Middle frontal gyrus (tissue), 1 donor: ENCODE measurements around the gene ERCC2.

Experiments used
- DNase-seq: peaks from one replicate; pipeline ENCODE4 v3.0.0-alpha.2; 2015; ENCODE audit warnings: low spot score; ENCODE audit errors: extremely low spot score

The ERCC2 gene

DNA sequence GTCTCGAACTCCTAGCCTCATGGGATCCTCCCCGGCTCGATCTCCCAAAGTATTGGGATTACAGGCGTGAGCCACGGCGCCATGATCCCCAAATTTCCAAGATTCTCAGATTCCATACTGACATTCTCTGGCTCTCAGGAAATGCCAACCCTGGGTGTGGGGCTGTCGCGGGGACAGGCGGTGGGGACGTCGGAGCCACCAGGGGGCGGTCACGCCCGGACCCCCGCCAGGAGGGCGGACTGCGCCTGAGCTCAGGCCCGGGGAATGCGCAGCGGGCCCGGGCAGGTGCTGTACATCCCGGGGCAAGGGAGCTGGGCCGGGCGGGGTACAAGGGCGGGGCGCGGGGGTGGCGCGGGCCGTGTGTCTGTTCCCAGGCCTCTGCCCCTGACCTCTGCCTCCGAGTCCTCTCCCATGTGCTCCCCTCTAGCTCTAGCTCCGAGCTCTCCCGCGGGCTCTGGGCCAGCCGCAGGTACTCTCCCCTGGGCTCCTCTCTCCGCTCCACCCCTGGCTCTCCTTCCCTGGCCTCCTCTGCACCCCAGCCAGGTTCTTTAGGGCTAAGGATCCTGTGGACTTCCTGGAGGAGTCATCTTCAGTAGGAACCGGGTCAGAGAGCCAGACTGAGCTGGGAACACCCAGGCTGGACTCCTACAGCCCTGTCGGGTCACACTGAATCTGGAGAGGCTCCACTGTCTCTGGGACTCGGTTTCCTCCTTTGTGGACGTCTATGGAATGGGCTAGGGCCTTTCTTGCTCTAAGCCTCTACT, 32.1 kb upstream of the ERCC2 start:
- no peak for DNase-seq

- DNase-seq, result no peak
Observed at GRCh38 chr19:45401815-45402214, 31.4 kb upstream of the ERCC2 start.

GRCh38 chr19:45400192-45400591, 29.8 kb upstream of the ERCC2 start:
- DNase-seq, result no peak

DNA sequence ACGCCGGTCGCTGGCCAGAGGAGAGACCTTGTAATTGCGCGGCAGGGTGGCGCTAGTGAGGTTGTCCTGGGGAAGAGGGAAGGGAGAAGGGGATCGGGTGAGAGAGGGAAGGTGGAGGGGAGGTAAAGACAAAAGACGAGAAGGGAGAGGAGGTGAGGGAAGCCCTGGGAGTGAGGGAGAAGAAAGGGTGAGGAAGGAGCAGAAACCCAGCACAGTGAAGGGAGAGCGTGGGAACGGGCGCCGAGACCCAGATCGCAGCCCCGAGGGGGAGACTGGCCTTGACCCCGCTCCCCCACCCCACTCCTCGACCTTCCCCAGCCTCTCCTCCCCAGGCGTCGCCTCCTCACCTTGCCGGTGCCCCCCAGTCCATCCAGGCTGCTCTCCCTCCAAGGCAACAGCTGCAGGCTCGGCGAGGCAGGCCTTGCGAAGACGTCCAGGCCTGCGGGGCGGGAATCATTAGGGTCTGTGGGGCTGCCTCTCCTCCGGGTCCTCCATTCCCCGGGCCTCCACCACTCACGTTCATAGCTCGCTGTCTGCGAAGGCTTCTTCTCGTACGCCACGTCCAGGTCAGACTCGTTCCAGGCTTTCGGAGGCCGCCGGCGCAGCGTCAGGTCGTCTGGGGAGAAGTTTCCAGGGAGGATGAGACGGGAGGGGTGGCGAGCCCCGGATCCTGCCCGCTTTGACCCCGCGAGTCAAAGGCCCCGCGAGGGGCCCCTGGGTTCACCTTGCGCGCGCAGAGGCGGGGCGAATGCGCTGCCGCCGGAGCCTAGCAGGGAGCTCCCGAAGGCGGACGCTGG, 25.6 kb upstream of the ERCC2 start:
- DNase-seq, result no peak

GRCh38 chr19:45391871-45392665, 21.7 kb upstream of the ERCC2 start:
- no peak for DNase-seq

DNA sequence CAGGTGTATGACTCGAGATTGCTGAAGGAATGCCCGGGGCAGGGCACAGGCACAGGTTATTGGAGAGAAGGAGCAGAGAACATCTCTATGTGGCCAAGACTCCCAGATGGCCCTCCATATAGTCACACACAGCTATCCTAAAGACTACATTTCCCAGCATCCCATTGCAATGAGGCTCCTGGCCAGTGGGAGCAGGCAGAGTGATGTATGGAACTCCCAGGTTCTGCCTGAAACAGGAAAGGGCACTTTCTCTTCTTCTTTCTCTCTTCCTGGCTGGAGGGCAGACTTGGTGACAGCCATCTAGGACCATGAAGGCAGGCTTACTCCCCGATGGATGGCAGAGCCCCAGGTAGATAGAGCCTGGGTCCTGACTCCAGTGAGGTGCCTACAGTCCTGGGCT, 21.0 kb upstream of the ERCC2 start:
- DNase-seq, result no peak

DNA sequence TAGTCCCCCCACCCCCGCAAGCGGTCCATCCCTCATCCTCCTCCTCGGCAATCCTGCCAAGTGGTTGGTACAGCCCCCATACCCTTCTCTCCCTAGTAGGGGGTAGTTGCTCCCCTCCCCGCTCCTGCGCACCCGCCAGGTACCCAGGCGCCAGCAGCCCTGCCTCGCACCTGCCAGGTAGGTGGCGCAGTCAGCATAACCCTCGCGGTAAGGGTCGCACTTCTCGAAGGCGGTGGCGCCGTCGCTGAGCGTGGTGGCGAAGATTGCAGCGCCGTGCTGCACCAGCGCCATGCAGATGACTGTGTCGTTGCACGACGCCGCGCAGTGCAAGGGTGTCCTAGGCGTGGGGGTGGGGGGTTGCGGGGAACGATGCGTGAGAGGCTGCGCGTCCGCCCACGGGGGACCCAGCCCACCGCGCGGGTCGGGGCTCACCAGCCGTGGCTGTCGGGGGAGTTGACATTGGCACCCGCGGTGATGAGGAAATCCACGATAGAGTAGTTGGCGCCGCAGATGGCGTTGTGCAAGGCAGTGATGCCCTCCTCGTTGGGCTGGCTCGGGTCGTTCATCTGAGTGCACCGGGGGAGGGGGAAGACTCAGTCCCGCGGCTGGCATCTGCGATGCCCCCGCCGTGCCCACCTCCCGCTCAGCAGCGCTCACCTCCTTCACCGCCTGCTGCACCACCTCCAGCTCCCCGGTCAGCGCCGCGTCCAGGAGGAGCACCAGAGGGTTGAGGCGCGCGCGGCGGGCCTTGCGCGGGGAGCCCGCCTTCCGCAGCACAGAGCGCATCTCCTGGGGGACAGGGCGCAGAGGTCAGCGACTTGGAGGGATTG, 15.2 kb upstream of the ERCC2 start:
- no peak for DNase-seq

DNA sequence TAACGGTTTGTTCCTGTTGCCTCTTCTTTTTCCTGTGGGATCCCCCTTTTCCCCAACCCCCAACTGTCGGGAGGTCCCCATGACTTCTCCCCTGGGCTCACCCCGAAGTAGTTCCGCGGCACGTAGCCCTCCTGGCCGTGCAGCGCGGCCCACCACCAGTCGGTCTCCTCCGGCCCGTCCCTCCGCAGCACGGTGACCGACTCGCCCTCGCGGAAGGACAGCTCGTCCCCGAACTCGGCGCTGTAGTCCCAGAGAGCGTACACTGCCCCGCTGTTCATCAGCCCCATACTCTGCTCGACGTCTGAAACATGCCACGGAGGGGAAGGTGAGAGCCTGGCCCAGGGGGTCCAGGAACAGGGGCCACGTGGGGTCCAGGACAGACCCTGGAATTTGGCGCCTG, 12.1 kb upstream of the ERCC2 start:
- no peak for DNase-seq

DNA sequence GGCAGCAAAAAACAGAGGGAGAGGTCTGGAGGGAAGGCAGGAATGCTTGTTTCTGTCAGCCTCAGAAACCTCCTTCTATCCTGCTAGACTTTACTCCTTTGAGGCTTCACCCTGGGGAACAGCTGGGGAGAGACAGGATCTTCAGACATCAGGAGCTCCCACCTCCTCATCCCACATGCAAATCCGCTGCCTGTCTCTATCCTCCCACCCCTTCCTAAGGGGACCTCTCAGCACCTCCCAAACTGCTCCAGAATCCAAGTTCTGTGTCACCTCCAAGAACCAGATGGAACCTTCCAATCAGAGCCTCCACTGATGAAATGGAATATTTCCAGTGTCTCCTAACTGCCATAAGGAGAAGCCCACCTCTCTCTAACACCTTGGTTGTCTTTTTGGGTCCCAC, 9.7 kb upstream of the ERCC2 start:
- no peak for DNase-seq

- no peak for DNase-seq
Observed at GRCh38 chr19:45376045-45376724, 5.8 kb upstream of the ERCC2 start.

DNA sequence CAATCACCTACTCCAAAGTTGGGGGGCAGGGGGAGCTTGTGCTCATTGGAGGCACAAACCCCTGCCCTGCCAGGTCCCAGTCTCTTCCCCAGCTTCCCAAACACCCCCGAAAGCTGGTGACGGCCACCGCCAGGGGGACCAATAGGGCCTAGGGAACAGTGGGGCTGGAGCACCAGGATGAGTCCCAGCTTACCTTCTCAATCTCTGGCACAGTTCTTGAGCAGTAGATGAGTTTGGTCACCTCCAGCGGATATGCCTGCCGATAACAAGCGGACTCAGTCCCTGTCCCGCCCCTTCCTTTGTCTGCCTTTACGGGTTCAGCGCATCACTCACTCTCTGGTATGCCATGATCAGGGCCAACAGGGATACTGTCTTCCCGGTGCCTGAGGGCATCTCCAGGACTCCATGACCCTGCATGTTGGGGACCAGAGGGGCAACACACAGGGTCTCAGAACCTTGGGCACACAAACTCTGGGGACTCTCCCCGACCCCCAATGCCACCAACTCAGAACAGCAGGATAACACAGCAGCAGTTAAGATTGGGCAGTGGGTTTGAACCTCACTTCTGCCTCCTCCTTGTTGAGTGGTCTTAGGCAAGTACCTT, 1.5 kb downstream of the ERCC2 start:
- no peak for DNase-seq

- DNase-seq, result no peak
Observed at GRCh38 chr19:45368127-45368526, 2.2 kb downstream of the ERCC2 start.

DNA sequence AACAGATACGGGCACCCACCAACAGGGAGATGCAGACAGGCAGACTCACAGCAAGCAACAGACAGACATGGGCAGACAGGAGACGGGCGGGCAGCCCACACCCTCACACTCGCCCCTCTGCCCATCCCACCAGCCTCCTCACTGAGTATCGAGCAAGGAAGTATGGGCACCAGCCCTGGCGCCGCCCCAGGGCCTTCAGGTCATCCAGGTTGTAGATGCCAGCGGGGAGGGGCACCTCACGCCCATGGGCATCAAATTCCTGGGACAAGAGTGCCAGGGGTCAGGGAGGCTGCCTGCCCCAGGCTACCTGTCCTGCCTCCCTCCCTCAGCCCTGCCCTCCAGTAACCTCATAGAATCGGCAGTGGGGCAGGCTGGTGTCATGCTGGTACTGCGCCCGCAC, 5.7 kb downstream of the ERCC2 start:
- no peak for DNase-seq

GRCh38 chr19:45363861-45364459, 6.4 kb downstream of the ERCC2 start:
- DNase-seq, result no peak

GRCh38 chr19:45362291-45362690, 8.1 kb downstream of the ERCC2 start:
- no peak for DNase-seq

DNA sequence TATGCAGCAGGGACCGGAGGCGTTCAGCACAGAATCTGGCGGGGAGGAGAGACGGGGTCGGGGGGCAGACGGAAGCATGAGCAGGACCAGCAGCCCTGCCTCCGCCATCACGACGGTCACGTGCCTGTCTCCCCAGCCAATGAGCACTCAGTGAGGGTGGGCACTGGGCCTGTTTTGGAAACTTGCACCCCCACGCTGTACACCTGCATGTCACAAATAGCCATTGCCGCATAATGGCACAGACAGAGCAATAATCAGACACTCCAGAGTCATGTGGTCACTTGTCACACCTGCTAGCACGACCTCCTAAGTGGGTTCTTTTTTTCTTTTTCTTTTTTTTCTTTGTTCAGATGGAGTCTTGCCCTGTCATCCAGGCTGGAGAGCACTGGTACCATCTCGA, 8.8 kb downstream of the ERCC2 start:
- no peak for DNase-seq

- no peak for DNase-seq
Observed at GRCh38 chr19:45358213-45358792, 12.1 kb downstream of the ERCC2 start.

DNA sequence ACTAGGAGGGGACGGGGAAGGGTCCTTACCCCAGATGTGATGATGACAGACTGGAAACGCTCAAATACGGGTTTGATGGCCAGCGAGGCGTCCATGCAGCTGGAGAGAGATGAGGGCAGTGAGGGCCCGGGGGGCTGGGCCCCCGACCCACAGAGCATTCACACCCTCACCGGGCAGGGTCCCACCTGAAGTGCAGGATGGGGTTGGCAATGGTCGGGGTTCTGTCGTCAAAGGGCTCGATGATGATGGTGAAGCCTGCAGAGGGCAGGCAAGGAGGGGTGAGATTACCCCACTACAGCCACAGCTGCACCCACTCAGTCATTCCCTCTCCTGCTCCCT, 13.0 kb downstream of the ERCC2 start:
- DNase-seq, result no peak

DNA sequence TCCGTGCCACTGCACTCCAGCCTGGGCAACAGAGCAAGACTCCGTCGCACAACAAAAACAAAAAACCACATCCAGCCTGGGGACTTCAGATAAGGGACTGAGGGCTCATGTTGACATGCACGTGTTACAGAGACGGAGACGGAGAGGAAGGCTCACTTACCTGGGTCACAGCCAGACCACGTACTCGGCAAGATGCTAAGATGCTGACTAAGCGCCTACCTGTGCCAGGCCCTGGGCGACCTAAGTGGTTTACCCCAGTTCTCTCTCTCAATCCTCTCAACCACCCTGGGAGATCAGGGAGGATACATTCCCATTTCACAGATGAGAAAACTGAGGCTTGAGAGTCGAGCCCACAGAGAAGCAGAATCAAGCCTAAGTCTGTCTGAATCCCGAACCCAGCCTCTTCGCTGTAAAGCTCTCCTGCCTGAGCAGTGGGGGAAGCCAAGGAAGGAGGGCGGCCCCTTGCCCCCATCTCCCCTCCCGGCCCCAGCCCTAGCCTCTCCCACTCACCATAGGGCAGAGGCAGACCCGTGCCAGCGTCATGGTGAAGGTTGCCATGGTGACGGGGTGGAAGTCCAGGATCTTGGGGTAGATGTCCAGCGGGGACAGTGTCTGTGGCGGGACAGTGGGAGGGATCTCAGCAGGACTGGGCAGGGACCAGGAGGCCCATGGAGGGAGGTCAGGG, 13.5 kb downstream of the ERCC2 start:
- no peak for DNase-seq
